A549 (cell line): ENCODE measurements around the gene SSNA1. TPM values are rescaled to one million over a fixed set of nuclear protein-coding genes. Genes with fewer than 3 reads are reported as not detected.

ENCODE experiments used
- ATAC-seq, 2 experiments: fragments of 200-7000 bp in 1 of 2; fragments of >200 bp in 1 of 2; cut with Nextera tagmentation in 1 of 2; cut with Tn5 transposase in 1 of 2; 3 replicates each; pipeline versions ENCODE4 v1.8.0 to v1.9.1; 2018 to 2020; ENCODE audit warnings: mild to moderate bottlenecking in 1 of 2, moderate library complexity in 1 of 2
- CTCF ChIA-PET: fragments of 300-600 bp; sonication (Branson Sonifier 250); formaldehyde crosslinking; extraction: SDS; loops from one replicate; lab custom pipeline; 2021; ENCODE audit warnings: antibody characterized with exemption, inconsistent platforms; lab: Yijun Ruan, JAX
- POLR2A ChIA-PET: fragments of 350-600 bp; formaldehyde crosslinking; extraction: SDS; loops from one replicate; lab custom pipeline; 2021; ENCODE audit warnings: antibody characterized with exemption, inconsistent platforms; lab: Yijun Ruan, JAX
- DNase-seq, 2 experiments: peaks; one replicate each; pipeline versions ENCODE4 v3.0.0 to v3.0.0-alpha.2; 2011 to 2016; ENCODE audit warnings: low read depth in 1 of 2, low spot score in 1 of 2
- FAIRE-seq: peaks from 2 replicates; lab custom pipeline; 2011; peaks lifted over from hg19 to GRCh38; lab: Jason Lieb, UNC
- H3K27ac ChIP-seq, 2 experiments: fragments of >200 bp; sonication (Bioruptor Twin); formaldehyde crosslinking; 3 replicates each; pipeline ENCODE4 v1.5.1; 2016 to 2017
- H3K4me1 ChIP-seq: fragments of >200 bp; sonication (Bioruptor Twin); formaldehyde crosslinking; 3 replicates; pipeline ENCODE4 v1.6.1; 2016
- H3K4me2 ChIP-seq: fragments of >200 bp; sonication (Bioruptor Twin); formaldehyde crosslinking; 3 replicates; pipeline ENCODE4 v1.6.1; 2016
- H3K4me3 ChIP-seq: fragments of >200 bp; sonication (Bioruptor Twin); formaldehyde crosslinking; 3 replicates; pipeline ENCODE4 v1.5.1; 2016
- H3K9me3 ChIP-seq: fragments of >200 bp; sonication (Bioruptor Twin); formaldehyde crosslinking; 3 replicates; pipeline ENCODE4 v1.6.1; 2016
- BCL3 ChIP-seq: fragments of >200 bp; sonication (Bioruptor Twin); formaldehyde crosslinking; IDR thresholded peaks from 3 replicates; pipeline ENCODE4 v1.6.1; 2016
- CHD4 ChIP-seq: fragments of 200-600 bp; sonication (generic); IDR thresholded peaks from 2 replicates; pipeline ENCODE4 v1.6.1; 2016; ENCODE audit warnings: antibody characterized with exemption, mild to moderate bottlenecking, borderline replicate concordance
- CTCF ChIP-seq: fragments of >200 bp; sonication (Bioruptor Twin); formaldehyde crosslinking; IDR thresholded peaks from 3 replicates; pipeline ENCODE4 v1.5.1; 2016
- EP300 ChIP-seq, 2 experiments: fragments of >200 bp; sonication (Bioruptor Twin); formaldehyde crosslinking; IDR thresholded peaks; 2 replicates in 1 of 2; 3 replicates in 1 of 2; pipeline ENCODE4 v1.6.1; 2016 to 2017
- ESRRA ChIP-seq: fragments of 150-350 bp; IDR thresholded peaks from 2 replicates; pipeline ENCODE4 v1.6.1; 2014; ENCODE audit warnings: mild to moderate bottlenecking, low read length, borderline replicate concordance
- FOSB ChIP-seq: fragments of 250-450 bp; sonication (Bioruptor Pico); IDR thresholded peaks from 2 replicates; pipeline ENCODE4 v1.5.0; 2020; ENCODE audit warnings: mild to moderate bottlenecking, moderate library complexity
- HEYL ChIP-seq: fragments of 250-450 bp; sonication (Bioruptor Pico); IDR thresholded peaks from 2 replicates; pipeline ENCODE4 v1.8.0; 2021; ENCODE audit warnings: mild to moderate bottlenecking, moderate library complexity
- HOXA7 ChIP-seq: fragments of 250-450 bp; sonication (Bioruptor Pico); IDR thresholded peaks from 2 replicates; pipeline ENCODE4 v1.5.0; 2020; ENCODE audit warnings: mild to moderate bottlenecking, moderate library complexity
- HOXB5 ChIP-seq: fragments of 250-450 bp; sonication (Bioruptor Pico); IDR thresholded peaks from 2 replicates; pipeline ENCODE4 v1.5.0; 2020; ENCODE audit warnings: mild to moderate bottlenecking, moderate library complexity
- JUN ChIP-seq, 2 experiments: fragments of >200 bp; sonication (Bioruptor Twin); formaldehyde crosslinking; IDR thresholded peaks; 2 replicates in 1 of 2; 3 replicates in 1 of 2; pipeline ENCODE4 v1.6.1; 2016 to 2017
- JUNB ChIP-seq: fragments of >200 bp; sonication (Bioruptor Twin); formaldehyde crosslinking; IDR thresholded peaks from 2 replicates; pipeline ENCODE4 v1.6.1; 2016
- KDM1A ChIP-seq: fragments of 200-600 bp; sonication (generic); IDR thresholded peaks from 2 replicates; pipeline ENCODE4 v1.6.1; 2016; ENCODE audit warnings: low read depth, mild to moderate bottlenecking
- KDM5A ChIP-seq: fragments of 200-600 bp; sonication (generic); IDR thresholded peaks from 2 replicates; pipeline ENCODE4 v1.6.1; 2016; ENCODE audit warnings: antibody characterized with exemption, mild to moderate bottlenecking
- MAFK ChIP-seq: fragments of 450-650 bp; IDR thresholded peaks from 2 replicates; pipeline ENCODE4 v1.6.1; 2014; ENCODE audit not compliant: partially characterized antibody
- MAX ChIP-seq: IDR thresholded peaks from 2 replicates; pipeline ENCODE4 v1.6.1; 2012
- NR3C1 ChIP-seq: fragments of >200 bp; sonication (Bioruptor Twin); formaldehyde crosslinking; IDR thresholded peaks from 3 replicates; pipeline ENCODE4 v1.6.1; 2017
- PHF8 ChIP-seq: fragments of 200-600 bp; sonication (generic); IDR thresholded peaks from 2 replicates; pipeline ENCODE4 v1.6.1; 2016; ENCODE audit warnings: low read depth, mild to moderate bottlenecking, antibody characterized with exemption, moderate library complexity, borderline replicate concordance
- POLR2A ChIP-seq: IDR thresholded peaks from 2 replicates; pipeline ENCODE4 v1.6.1; 2012; ENCODE audit warnings: mild to moderate bottlenecking, low read length
- POLR2AphosphoS2 ChIP-seq: conservative IDR thresholded peaks from 2 replicates; pipeline ENCODE4 v1.6.1; 2012; ENCODE audit warnings: low read length, improper control_type of control experiment, inconsistent platforms
- RAD21 ChIP-seq, 2 experiments: fragments of >200 bp in 1 of 2; sonication (Bioruptor Twin) in 1 of 2; formaldehyde crosslinking in 1 of 2; IDR thresholded peaks in 1 of 2; conservative IDR thresholded peaks in 1 of 2; 2 replicates in 1 of 2; 3 replicates in 1 of 2; pipeline ENCODE4 v1.6.1; 2012 to 2018; ENCODE audit warnings: inconsistent platforms in 1 of 2
- RNF2 ChIP-seq: fragments of 200-600 bp; sonication (generic); IDR thresholded peaks from 2 replicates; pipeline ENCODE4 v1.6.1; 2016; ENCODE audit warnings: low read depth, mild to moderate bottlenecking, antibody characterized with exemption, moderate library complexity, borderline replicate concordance
- SMC3 ChIP-seq: fragments of >200 bp; sonication (Bioruptor Twin); formaldehyde crosslinking; IDR thresholded peaks from 3 replicates; pipeline ENCODE4 v1.6.1; 2018; ENCODE audit warnings: inconsistent platforms
- SREBF2 ChIP-seq: fragments of 450-650 bp; IDR thresholded peaks from 2 replicates; pipeline ENCODE4 v1.6.1; 2014; ENCODE audit warnings: mild to moderate bottlenecking, moderate library complexity
- ZC3H11A ChIP-seq: fragments of 450-650 bp; IDR thresholded peaks from 2 replicates; pipeline ENCODE4 v1.6.1; 2014; ENCODE audit warnings: antibody characterized with exemption, mild to moderate bottlenecking
- ZFP36 ChIP-seq: fragments of 450-650 bp; IDR thresholded peaks from 2 replicates; pipeline ENCODE4 v1.6.1; 2014; ENCODE audit warnings: borderline replicate concordance; ENCODE audit not compliant: partially characterized antibody
- ZSCAN20 ChIP-seq: fragments of 250-450 bp; sonication (Bioruptor Pico); IDR thresholded peaks from 2 replicates; pipeline ENCODE4 v1.8.0; 2022; ENCODE audit warnings: mild to moderate bottlenecking, moderate library complexity
- WGBS: methylation state at CpG from one replicate; pipeline ENCODE4 v1.1.6; 2017; ENCODE audit errors: missing lambda C conversion rate; 5-methylcytosine and 5-hydroxymethylcytosine counted together
- polyA plus RNA-seq, 4 experiments: library from polyadenylated mRNA; depleted of rRNA in 3 of 4; stranded (reverse); fragments of >200 nt; fragmentation: RNase III in 1 of 4; extraction: RNeasy Plus Mini Kit Qiagen cat#74134 plus additional on column Dnase treatment in 1 of 4; gene quantifications; 2 replicates in 3 of 4; 3 replicates in 1 of 4; pipeline ENCODE4 v1.2.3, GENCODE V29; 2011 to 2017
- TF ChIP-seq, protein P1 (sequence below): IDR thresholded peaks from 2 replicates; pipeline ENCODE4 v1.6.1; 2012
- TF ChIP-seq, protein P2 (sequence below): IDR thresholded peaks from 2 replicates; pipeline ENCODE4 v1.6.1; 2012; ENCODE audit warnings: low read depth, borderline replicate concordance

The SSNA1 gene
- polyA plus RNA-seq, 2 of the 4 experiments (the other 2 are of a cell fraction) = 54.1 to 102 TPM

DNA sequence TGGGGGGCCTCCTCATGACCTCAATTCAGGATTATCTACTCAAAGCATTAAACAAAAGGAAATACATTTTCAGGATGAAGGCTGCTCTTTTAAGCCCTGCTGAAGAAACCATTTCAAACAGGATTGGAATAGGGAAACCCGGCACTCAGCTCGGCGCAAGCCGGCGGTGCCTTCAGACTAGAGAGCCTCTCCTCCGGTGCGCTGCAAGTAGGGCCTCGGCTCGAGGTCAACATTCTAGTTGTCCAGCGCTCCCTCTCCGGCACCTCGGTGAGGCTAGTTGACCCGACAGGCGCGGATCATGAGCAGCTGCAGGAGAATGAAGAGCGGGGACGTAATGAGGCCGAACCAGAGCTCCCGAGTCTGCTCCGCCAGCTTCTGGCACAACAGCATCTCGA, 16.3 kb downstream of the SSNA1 start:
- Histone ChIP-seq H3K27ac (peak overlapping the region; percentile 93 to 97), H3K4me1 (peaks cover 30% of the 10 kb centered on the region), H3K4me2 (peak overlapping the region; percentile 86), H3K9me3 (no peaks in the 10 kb centered on the region), H3K4me3 (peak overlapping the region; percentile 93)
- POLR2A ChIA-PET = interaction anchor here (1.0 to 1.5 kb wide), 4 partner anchors 16 to 41 kb away, joined by 3 to 4 read pairs (median 4); no protein-coding TSS in a partner anchor
- CTCF ChIA-PET = interaction anchor here (0.8 to 4.0 kb wide), 8 partner anchors 9 to 141 kb away, joined by 3 to 24 read pairs (median 4); partner anchors contain the start of genes RNF208, RNF224 and SSNA1
- TF ChIP-seq SREBF2 (no peak), HEYL (CRISPR knock-in tag) (no peak), SMC3 (no peak), JUNB (no peak), CHD4 (no peak), ZSCAN20 (no peak), POLR2AphosphoS2 (no peak), ESRRA (no peak), FOSB (CRISPR knock-in tag) (no peak), KDM1A (no peak), HOXA7 (no peak), NR3C1 (no peak), RAD21 (conservative IDR thresholded peaks at IDR 0.05 in 1 of 2, IDR thresholded peaks at IDR 0.05 in 1 of 2) (no peak)
- TF ChIP-seq, protein P1, sequence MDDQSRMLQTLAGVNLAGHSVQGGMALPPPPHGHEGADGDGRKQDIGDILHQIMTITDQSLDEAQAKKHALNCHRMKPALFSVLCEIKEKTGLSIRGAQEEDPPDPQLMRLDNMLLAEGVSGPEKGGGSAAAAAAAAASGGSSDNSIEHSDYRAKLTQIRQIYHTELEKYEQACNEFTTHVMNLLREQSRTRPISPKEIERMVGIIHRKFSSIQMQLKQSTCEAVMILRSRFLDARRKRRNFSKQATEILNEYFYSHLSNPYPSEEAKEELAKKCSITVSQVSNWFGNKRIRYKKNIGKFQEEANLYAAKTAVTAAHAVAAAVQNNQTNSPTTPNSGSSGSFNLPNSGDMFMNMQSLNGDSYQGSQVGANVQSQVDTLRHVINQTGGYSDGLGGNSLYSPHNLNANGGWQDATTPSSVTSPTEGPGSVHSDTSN = no peak
- ATAC-seq (no peak), FAIRE-seq (no peak), DNase-seq (no peak)
- WGBS = 26% methylated on average over 21 of the region's 21 CpGs

- ChIA-PET POLR2A (interaction anchor here (1.0 to 1.5 kb wide), 5 partner anchors 16 to 42 kb away, joined by 3 to 5 read pairs (median 4); partner anchors contain the start of gene TUBB4B), CTCF (interaction anchor here (0.8 to 4.0 kb wide), 7 partner anchors 10 to 32 kb away, joined by 3 to 24 read pairs (median 4); partner anchors contain the start of genes RNF208, RNF224 and SSNA1)
- DNase-seq (peak; percentile 84 to 91), FAIRE-seq (no peak), ATAC-seq (peak; percentile 69 to 70)
- H3K9me3 ChIP-seq = no peaks in the 10 kb centered on the region
- 4% methylated on average over 27 of the region's 98 CpGs for WGBS
- peak within 1 kb of the TSS; percentile 86 for H3K4me2 ChIP-seq
- peak within 1 kb of the TSS; percentile 93 to 97 for H3K27ac ChIP-seq
- peaks cover 28% of the 10 kb centered on the region for H3K4me1 ChIP-seq
- H3K4me3 ChIP-seq = peak within 1 kb of the TSS; percentile 93
- TF ChIP-seq KDM5A = peak; percentile 95
- TF ChIP-seq, protein P2, sequence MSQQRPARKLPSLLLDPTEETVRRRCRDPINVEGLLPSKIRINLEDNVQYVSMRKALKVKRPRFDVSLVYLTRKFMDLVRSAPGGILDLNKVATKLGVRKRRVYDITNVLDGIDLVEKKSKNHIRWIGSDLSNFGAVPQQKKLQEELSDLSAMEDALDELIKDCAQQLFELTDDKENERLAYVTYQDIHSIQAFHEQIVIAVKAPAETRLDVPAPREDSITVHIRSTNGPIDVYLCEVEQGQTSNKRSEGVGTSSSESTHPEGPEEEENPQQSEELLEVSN = peak; percentile 71
- TF ChIP-seq, protein P1 = no peak
- peak; percentile 74 for TF ChIP-seq POLR2A
- TF ChIP-seq NR3C1 = no peak
- TF ChIP-seq HOXB5 (CRISPR knock-in tag) = 0 out of 2 replicates have a peak, but pooled peaks have one; percentile 20
- TF ChIP-seq HOXA7 = no peak
- TF ChIP-seq MAX = peak; percentile 86
- TF ChIP-seq POLR2AphosphoS2 = no peak
- no peak for TF ChIP-seq CTCF
- TF ChIP-seq RAD21 (conservative IDR thresholded peaks at IDR 0.05 in 1 of 2, IDR thresholded peaks at IDR 0.05 in 1 of 2) = no peak
- no peak for TF ChIP-seq HEYL (CRISPR knock-in tag)
- TF ChIP-seq EP300 (IDR thresholded peaks at IDR 0.05) = no peak
- peak; percentile 83; the same call in 1 of the 3 replicates for TF ChIP-seq BCL3
- TF ChIP-seq JUN (IDR thresholded peaks at IDR 0.05) = peak; percentile 77 to 93
- peak; percentile 57; the same call in 1 of the 2 replicates for TF ChIP-seq PHF8
- no peak for TF ChIP-seq RNF2
- no peak for TF ChIP-seq ZSCAN20
- no peak for TF ChIP-seq ZC3H11A
- no peak for TF ChIP-seq MAFK
- no peak for TF ChIP-seq ZFP36
- TF ChIP-seq ESRRA = 0 out of 2 replicates have a peak, but pooled peaks have one; percentile 9
- TF ChIP-seq KDM1A = no peak
Measured at GRCh38 chr9:137205126-137206069, 16.9 kb downstream of the SSNA1 start, which contains the start of the genes NDOR1 and TMEM203. TSS of gene NDOR1 (plus strand) at chr9:137205700. CDS start at chr9:137205778, 78 bp downstream. TSS of gene TMEM203 (minus strand) at chr9:137205648. CDS start at chr9:137205414, 234 bp downstream.
